Mesodermal cell (in vitro differentiated cells): ENCODE results near the gene PTPN14.
"Not testable (repeated sequence)": the region's sequence is repeated elsewhere in the genome, so short reads cannot be mapped to it uniquely, and the experiment has no call there.

Experiments
- H3K27ac ChIP-seq: 2 replicates; pipeline ENCODE4 v1.7.0; 2013; ENCODE audit warnings: mild to moderate bottlenecking, low read depth, low read length, moderate library complexity; ENCODE audit not compliant: severe bottlenecking
- H3K36me3 ChIP-seq: 2 replicates; pipeline ENCODE4 v1.7.1; 2013; ENCODE audit warnings: mild to moderate bottlenecking, low read length, moderate library complexity; ENCODE audit not compliant: control insufficient read depth, insufficient read depth
- H3K4me1 ChIP-seq: one replicate; pipeline ENCODE4 v1.7.1; 2013; ENCODE audit warnings: mild to moderate bottlenecking, low read length; ENCODE audit not compliant: insufficient read depth, control insufficient read depth, poor library complexity, severe bottlenecking
- H3K4me3 ChIP-seq: 2 replicates; pipeline ENCODE4 v1.7.0; 2013; ENCODE audit warnings: low read length, control low read depth, mild to moderate bottlenecking; ENCODE audit not compliant: insufficient read depth, poor library complexity, severe bottlenecking; ENCODE audit errors: extremely low read depth
- H3K9me3 ChIP-seq: 2 replicates; pipeline ENCODE4 v1.7.1; 2013; ENCODE audit warnings: mild to moderate bottlenecking, low read length, moderate library complexity; ENCODE audit not compliant: control insufficient read depth
- WGBS, 2 experiments: methylation state at CpG; one replicate each; pipeline ENCODE4 v1.1.5; 2013; ENCODE audit warnings: missing lambda C conversion rate in 2 of 2; ENCODE audit not compliant: insufficient coverage in 2 of 2; 5-methylcytosine and 5-hydroxymethylcytosine counted together

Gene PTPN14

DNA sequence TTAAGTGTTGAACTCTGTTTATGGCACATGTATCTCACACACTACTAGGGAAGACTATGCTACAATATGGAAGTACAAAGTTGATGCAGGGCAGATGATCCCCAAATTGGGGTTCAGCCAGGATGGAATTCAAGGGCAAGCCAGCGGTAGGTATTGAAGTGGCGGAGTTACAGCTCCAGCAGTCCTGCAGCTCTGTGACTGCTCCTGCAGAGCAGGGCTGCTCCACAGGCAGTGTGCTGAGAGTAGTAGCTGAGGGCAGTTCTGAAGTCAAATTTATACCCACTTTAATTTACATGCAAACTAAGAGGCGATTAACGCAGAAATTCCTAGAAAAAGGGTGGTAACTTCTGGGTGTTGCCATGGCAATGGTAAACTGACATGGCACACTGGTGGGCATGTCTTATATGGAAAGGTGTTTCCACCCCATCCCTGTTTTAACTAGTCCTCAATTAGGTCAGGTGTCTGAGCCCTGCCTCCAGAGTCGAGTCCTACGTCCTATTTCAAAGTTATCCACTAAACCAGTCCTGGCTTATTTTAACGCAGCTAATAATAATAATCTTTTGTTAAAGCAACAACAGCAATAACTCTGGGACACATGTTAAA lies 31.0 kb upstream of the PTPN14 start:
- 71 to 92% methylated on average over 3 to 4 of the region's 7 CpGs for WGBS, 2 experiments
- H3K4me1 ChIP-seq, result peaks cover 10% of the 10 kb centered on the region
- H3K27ac ChIP-seq, result no peak overlapping the region
- no peaks in the 10 kb centered on the region for H3K36me3 ChIP-seq
- no peaks in the 10 kb centered on the region for H3K9me3 ChIP-seq
- H3K4me3 ChIP-seq, result no peak overlapping the region

DNA sequence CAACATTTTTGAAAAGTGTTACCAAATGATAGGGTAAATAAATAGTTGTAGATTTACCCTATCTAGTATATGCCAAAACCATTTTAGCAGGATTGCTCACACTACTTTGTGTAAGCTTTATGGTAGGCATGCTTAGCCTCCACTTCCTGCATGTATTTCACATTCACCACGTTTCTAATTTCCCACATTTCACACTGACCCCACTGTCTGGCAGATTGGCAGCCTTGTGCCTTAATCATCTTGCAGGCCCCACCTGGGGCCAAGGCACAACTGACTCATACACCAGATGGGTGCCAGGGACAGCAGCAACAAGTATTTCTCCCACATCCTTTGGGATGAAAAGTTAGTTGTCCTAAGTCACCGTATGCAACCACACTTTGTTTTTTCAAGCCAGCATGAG lies 30.4 kb upstream of the PTPN14 start:
- Histone ChIP-seq H3K4me1 (peaks cover 10% of the 10 kb centered on the region), H3K27ac (no peak overlapping the region), H3K36me3 (no peaks in the 10 kb centered on the region), H3K9me3 (peaks cover 1% of the 10 kb centered on the region), H3K4me3 (no peak overlapping the region)
- 47 to 51% methylated on average over 1 to 2 of the region's 2 CpGs for WGBS, 2 experiments

DNA sequence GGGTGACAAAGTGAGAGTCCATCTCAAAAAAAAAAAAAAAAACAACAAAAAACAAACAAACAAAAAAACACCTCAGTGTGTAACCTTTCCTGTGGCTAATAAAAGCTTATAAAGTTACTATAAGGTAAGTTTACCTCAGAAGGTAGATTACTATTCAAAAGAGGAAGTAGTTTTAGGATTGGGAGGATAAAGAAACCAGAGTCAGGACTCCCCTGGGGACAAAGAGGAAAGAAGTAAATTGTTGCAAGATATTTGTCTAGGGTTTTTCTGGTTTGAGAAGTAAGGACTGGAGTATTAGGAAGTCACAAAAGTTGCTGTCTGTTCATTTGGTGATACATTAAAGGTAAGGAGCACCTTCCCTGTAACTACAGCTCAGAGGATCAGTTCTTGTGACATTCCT lies 27.8 kb upstream of the PTPN14 start:
- Histone ChIP-seq H3K27ac (no peak overlapping the region), H3K4me3 (no peak overlapping the region), H3K9me3 (peaks cover 14% of the 10 kb centered on the region), H3K4me1 (peaks cover 10% of the 10 kb centered on the region), H3K36me3 (no peaks in the 10 kb centered on the region)

DNA sequence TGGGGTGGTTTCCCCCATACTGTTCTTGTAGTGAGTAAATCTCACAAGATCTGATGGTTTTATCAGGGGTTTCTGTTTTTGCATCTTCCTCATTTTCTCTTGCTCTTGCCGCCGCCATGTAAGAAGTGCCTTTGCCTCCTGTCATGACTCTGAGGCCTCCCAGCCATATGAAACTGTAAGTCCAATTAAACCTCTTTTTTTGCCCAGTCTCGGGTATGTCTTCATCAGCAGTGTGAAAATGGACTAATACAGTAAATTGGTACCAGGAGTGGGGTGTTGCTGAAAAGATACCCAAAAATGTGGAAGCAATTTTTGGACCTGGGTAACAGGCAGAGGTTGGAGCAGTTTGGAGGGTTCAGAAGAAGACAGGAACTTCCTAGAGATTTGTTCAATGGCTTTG lies 24.7 kb upstream of the PTPN14 start:
- not testable (repeated sequence) for H3K36me3 ChIP-seq, H3K27ac ChIP-seq, H3K4me3 ChIP-seq
- WGBS, 2 experiments, result 81 to 87% methylated on average over 3 of the region's 3 CpGs
- Histone ChIP-seq H3K4me1 (peaks cover 10% of the 10 kb centered on the region), H3K9me3 (peaks cover 14% of the 10 kb centered on the region)

DNA sequence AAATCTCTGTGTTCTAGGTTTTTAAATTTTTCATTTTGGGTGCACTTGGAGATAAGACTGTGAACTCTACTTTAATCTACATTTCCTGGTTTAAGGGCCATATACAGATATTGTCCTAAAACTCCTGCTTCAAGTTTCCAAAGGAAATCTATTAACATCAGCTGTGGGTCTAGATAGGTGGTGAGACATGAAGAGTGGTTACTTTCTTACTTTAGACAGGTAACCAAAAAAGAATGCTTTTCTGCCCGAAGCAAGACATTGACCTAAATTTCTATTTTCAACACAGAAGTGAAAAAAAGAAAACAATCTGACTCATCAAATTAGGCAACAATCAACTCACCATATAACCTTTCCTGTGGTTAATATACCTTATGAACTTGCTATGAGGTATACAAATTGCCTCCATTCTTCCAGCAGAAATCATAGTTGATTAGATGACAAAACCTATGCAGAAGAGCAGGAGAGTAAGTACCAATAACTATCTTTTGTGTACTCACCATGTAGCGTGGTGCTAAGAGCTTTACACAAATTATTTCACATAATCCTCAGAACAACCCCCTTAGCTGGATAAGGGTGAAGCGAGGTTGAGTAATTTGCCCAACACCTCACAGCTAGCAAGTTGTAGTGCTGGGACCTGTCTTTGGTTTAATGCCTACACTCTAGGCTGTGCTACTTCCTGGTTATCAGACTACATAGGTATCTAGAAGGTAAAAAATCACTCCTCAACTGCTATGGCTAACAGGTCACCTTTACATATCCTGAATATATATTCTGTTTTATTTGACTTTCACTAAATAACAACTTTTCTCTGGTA lies 23.4 kb upstream of the PTPN14 start:
- H3K4me3 ChIP-seq, result no peak overlapping the region
- H3K36me3 ChIP-seq, result no peaks in the 10 kb centered on the region
- H3K9me3 ChIP-seq, result peaks cover 14% of the 10 kb centered on the region
- peaks cover 23% of the 10 kb centered on the region for H3K4me1 ChIP-seq
- no peak overlapping the region for H3K27ac ChIP-seq
- WGBS, 2 experiments, result no CpG with 5 or more reads among the region's 3 CpGs

DNA sequence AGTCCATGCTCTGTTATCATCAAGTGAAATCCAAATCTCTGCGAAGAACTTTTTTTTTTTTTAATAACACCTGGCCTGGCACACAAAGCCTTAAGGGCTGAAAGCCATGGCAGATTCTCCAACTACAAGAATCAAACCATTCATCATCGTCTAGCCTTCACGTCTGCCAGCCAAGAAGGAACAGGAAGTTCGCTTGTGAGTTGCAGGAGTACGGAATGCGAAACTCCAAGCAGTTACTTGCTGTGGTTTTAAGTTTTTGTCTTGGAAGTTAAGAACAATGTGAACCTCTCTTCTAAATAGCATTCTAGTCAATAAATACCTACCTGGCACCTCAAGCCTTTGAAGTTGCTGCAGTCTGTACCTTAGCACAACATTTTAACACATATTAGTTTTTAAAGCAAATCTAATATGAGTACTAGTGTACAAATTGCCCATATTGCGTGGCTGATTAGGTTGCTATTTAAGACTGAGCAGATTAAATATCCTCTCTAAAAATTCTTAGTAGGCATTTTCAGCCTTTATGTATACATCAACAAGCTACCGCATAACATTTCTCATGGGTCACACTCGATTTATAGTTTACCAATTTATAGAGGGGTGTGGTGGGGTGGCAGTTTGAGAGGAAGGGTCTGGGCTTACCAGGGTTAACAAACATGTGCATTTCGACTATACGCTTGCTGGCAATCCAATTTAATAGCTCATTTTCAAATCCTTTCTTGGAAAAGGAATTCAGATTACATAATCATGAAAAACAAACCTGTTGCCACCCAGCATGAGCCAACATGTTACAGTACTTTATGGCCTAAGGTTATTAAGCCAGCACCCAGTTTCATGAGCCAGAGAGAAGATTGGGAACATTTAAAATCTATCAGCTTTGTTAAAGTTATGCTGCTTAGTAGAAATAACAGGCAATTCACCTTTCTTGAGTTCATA lies 22.2 kb upstream of the PTPN14 start:
- Histone ChIP-seq H3K9me3 (peaks cover 14% of the 10 kb centered on the region), H3K27ac (no peak overlapping the region), H3K4me3 (no peak overlapping the region), H3K36me3 (no peaks in the 10 kb centered on the region), H3K4me1 (peaks cover 23% of the 10 kb centered on the region)
- 95 to 100% methylated on average over 1 to 3 of the region's 11 CpGs for WGBS, 2 experiments

DNA sequence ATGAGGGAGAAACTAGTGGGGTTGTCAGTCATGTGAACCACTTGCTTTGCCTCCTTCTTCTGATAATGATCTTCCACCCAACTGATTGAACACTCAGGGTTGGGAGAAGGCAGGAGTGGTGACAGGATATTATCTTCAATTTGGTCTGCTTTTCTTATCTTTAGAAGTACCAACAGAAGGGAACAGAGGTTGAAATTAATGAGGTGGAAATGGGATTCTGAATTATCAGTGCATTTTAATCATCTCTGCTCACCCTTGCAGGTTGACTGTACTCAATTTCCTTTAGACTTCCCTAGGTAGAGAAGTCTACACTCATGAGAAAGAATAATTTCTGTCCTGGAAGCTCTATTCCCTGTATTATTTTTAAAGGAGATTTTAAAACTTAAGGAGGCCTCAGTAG lies 19.9 kb upstream of the PTPN14 start:
- Histone ChIP-seq H3K4me3 (no peak overlapping the region), H3K4me1 (peaks cover 23% of the 10 kb centered on the region), H3K9me3 (peaks cover 7% of the 10 kb centered on the region), H3K36me3 (no peaks in the 10 kb centered on the region), H3K27ac (no peak overlapping the region)

DNA sequence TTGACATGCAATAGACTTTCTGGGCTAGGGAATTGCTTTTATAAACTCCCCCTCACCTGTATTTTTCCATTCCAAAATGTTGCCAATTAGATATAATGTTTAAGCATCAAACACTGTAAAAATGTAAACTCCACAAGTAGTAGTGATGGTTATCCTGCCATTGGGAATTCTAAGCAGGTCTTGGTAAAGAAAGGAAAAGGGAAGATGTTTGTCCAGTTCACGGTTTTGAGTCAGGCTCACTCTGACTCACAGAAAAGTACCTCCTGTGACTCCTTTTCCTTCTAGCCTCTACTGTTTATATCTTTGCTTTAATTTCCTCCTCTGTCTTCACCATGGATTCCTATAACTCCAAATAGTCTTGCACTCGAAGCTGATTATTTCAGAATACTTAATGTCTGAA lies 19.0 kb upstream of the PTPN14 start:
- 80% methylated on average over 1 of the region's 2 CpGs; no CpG with 5 or more reads in 1 of the 2 experiments for WGBS, 2 experiments
- Histone ChIP-seq H3K4me1 (peaks cover 23% of the 10 kb centered on the region), H3K9me3 (no peaks in the 10 kb centered on the region), H3K4me3 (no peak overlapping the region), H3K27ac (no peak overlapping the region), H3K36me3 (no peaks in the 10 kb centered on the region)

DNA sequence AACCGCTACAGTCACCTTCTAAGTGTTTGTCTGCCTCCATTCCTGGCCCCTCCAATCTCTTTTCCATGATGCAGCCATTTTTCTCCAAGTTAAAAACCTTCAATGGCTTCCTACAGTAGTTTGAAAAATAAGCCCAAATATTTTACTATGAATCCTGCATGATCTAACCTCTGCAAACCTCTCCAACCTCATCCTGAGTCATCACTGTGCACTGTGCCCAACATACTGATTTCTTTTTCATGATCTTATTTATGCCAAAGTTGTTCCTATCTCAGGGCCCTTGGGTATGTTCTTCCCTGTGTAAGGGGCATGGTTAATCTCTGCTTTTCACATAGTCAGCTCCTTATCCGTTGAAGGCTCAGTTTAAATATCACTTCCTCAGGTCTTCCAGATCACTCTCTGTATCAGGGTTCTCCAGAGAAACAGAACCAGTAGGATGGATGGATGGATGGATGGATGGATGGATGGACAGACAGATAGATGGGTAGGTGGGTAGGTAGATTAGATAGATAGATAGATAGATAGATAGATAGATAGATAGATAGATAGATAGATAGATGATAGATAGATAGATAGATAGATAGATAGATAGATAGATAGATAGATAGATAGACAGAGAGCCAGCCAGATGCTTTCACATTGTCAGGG lies 18.1 kb upstream of the PTPN14 start:
- Histone ChIP-seq H3K9me3 (no peaks in the 10 kb centered on the region), H3K4me1 (peaks cover 23% of the 10 kb centered on the region), H3K36me3 (no peaks in the 10 kb centered on the region), H3K4me3 (no peak overlapping the region), H3K27ac (no peak overlapping the region)
- WGBS, 2 experiments, result 83 to 100% methylated on average over 1 of the region's 2 CpGs

DNA sequence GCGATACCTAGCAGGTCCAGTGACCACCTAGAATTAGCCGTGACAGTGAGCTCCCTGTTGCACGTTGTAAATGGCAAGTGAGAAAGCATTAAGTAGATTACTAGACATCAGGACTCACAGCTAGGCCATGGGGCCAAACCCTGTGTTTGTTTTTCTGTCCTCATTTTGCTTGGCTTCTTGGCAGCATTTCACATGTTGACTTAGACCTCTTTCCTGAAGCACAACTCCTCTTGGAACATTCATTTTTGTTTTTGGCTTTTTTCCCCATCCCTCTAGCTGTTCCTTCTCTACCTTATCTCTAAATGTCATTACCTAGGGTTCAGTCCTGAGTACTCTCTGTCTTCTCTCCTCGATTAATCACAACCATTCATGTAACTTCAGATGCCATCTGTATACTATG lies 16.9 kb upstream of the PTPN14 start:
- no peaks in the 10 kb centered on the region for H3K36me3 ChIP-seq
- 94 to 95% methylated on average over 4 of the region's 4 CpGs for WGBS, 2 experiments
- H3K4me3 ChIP-seq, result no peak overlapping the region
- H3K4me1 ChIP-seq, result peaks cover 23% of the 10 kb centered on the region
- no peaks in the 10 kb centered on the region for H3K9me3 ChIP-seq
- H3K27ac ChIP-seq, result no peak overlapping the region
